ENCODE data around the gene PDS5B.
"Not testable (repeated sequence)": the region's sequence is repeated elsewhere in the genome, so short reads cannot be mapped to it uniquely, and the experiment has no call there.

PDS5B gene

DNA sequence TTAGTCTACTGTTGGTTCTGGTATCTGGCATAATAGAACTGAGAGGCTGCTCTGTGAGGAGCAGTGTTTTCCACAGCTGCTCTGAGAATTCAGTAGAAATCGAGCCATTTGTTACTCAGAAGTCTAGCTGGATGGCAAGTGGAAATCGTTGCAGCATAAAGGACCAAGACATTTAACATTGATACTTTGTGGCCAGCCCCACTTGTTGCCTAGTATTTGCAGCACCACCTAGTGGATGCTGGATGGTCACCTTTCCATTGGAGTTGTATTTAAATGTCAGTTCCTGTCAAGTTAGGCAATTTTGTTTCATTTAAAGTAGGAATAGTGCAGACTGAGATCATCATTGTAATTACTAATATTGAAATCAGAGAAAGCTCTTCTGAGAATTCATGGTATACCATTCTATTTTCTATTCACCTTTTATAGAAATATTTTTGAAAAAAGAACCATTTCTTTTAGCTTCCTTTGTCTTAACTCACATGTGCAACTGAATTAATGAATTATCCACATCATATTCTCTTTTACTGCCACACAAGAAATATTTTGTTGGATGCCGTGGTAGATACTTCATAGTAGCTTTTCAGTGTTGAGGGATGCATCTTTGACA is 64.6 kb downstream of the PDS5B start:
- peak; percentile 70 for DNase-seq (ENCODE audit: low read depth)

DNA sequence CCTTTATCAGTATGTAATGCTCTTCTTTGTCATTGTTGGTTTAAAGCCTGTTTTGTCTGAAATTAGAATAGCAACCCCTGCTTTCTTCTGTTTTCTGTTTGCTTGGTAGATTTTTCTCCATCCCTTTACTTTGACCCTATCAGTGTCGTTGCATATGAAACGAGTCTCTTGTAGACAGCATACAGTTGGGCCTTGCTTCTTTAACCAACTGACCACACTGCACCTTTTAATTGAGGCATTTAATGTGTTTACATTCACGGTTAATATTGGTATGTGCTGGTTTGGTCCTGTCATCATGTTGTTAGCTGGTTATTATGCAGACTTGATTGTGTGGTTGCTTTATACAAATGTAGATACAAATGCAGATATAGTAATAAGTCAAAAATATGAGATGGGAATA is 71.1 kb downstream of the PDS5B start:
- peak; percentile 19 for DNase-seq (ENCODE audit: low read depth)

DNA sequence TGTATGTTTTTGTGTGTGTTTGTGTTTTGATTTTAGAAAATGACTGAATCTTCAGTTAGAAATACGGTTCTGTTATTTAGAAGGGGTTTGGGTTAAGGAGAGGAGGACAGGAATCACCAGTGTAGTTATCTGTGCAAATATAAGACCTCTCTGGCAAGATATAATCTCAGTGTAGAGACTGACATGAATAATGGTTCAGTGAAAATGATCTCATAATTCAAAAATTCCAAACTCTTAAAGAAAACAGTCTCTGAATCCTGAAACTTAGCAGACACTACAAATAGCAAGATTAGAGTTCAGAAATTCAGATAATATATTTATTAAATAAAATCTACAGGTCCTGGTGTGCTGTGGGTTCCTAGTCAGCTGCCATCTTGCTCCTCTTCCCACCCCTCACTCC is 73.5 kb downstream of the PDS5B start:
- DNase-seq (ENCODE audit: low read depth) = peak; percentile 55

DNA sequence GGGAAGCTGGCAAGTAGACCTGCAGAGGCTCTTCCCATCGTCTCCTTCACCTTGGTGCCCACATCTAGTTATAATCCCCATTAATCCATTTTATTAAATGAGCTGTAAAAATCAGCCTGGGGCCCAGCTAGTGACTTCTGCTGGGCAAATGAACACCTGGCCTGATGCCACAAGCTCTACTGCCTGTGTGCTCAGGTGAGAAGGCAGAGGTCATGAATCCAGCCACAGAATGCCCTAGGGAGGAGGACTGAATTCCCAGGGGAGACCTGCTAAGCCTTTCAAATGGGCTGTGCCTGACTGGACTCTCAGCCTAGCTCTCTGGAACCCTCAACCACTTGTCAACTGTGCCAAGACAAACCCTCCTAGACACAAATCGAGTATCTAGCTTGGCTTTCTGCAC is 74.0 kb downstream of the PDS5B start:
- no peak for DNase-seq (ENCODE audit: low read depth)

DNA sequence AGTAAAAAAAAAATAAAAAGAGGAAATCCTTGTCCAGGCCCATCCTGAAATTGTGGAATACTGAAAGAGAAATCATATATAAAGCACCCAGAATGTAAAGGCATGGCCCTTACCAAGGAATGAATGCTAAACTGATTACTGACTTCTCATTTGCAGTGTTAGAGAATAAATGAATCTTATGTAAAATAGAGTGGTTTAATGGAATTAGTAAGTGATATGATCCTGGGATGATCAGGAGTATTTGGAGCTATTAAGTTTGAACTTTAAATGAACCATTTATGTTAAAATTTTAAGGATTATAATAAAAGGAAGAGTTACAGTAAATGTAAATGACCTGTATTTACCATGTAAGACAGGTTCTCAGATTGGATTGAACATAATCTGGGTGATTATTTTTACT is 75.4 kb downstream of the PDS5B start:
- DNase-seq (ENCODE audit: low read depth) = no peak

DNA sequence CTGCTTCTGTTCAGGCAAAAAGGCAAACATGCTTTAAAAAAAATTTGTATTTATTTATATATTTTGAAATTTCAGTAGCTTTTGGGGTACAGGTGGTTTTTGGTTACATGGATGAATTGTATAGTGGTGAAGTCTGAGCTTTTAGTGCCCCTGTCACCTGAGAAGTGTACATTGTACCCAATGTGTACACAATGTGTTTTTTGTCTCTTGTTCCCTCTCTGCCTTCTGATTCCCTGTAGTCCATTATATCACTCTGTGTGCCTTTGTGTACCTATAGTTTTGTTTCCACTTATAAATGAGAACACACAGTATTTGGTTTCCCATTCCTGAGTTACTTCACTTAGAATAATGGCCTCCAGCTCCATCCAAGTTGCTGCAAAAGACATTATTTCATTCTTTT is 77.4 kb downstream of the PDS5B start:
- DNase-seq (ENCODE audit: low read depth) = no peak

DNA sequence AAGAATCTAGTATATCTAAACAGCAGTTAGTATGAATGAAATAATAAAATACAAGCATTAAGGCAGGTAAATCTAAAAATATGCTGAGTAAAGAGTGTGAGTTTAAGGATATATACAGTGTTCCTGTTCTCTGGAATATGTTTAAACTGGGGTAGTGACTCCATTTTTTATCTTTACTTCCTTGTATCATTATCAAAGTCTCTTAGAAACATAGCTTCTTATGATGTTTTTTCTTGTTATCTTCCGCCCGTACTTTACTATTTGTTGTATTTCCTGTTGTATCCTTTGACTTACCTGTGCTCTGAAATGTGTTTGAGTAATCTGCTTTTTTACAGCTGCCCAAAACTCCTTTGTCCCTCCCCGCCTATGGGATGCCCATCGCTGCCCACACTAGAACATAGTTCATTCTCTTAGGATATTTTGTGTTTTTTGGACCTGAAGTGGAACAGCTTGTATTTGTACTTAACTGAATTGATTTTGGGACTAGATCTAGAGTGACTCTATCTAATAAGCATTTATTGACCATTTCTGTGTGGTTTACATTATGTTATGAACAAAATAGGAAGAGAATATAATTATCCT is 80.8 kb downstream of the PDS5B start:
- no peak for DNase-seq (ENCODE audit: low read depth)

DNA sequence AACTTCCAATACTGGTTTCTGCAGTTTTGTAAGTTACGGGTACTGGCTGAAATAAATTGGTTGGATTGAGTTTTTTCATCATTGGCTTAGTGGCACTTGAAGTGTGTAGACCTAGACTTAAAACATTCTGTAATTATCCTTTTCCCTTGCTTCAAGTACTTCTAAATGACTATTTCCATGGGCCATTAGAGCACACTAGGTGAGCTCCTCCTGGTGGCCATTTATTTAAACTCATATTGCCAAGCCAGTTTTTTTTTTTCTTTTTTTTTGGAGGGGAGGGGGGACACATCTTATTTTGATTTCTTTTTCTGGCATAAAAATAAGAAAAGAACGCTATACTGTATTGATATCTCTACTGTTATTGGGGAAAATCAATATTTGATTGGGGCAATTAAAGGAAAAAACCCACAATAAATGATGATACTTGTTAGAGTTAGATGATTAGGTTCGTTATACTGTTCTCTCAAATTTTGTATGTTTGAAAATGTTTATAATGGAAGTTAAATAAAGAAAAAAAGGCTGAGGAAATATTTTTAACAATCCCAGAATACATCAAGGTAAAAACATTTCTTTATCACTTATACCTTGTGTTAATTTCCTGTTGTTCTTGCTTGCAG is 82.9 kb downstream of the PDS5B start:
- peak; percentile 58 for DNase-seq (ENCODE audit: low read depth)

DNA sequence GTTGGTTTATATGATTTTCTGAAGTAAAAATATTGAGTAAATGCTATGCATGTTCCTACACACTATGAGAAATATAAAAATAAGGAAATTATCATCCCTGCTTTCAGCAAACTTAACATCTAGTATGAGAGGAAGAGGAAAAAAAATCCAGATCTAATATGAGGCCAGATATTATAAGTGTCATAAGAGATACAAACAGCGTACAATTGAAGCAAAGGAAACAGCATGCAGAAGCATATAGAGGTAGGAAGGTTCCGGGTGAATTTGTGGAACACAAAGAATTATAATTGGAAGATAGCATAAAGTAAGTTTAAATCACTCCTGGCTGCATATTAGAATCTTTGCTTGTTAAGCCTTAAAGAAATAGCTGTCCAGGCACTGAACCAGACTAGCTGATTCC is 88.3 kb downstream of the PDS5B start:
- DNase-seq (ENCODE audit: low read depth) = no peak

DNA sequence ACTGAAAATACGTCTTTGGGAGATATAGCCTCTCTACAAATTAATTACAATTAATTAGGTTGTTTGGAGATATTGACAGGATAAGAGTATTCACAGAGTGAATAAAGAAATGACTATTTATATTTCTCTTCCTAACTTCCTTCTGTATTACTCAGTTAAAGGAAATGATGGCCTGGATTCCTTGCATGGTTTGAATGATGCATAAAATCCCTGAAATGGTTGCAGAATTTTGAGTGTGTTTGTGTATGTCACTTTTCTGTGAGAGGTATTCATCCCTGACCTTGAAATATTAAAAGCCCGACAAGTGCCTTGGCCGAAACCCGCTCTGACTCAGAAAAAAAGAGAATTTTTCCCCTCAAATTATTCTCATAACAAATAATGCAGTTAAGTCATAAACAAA is 90.0 kb downstream of the PDS5B start:
- peak; percentile 55 for DNase-seq (ENCODE audit: low read depth)

DNA sequence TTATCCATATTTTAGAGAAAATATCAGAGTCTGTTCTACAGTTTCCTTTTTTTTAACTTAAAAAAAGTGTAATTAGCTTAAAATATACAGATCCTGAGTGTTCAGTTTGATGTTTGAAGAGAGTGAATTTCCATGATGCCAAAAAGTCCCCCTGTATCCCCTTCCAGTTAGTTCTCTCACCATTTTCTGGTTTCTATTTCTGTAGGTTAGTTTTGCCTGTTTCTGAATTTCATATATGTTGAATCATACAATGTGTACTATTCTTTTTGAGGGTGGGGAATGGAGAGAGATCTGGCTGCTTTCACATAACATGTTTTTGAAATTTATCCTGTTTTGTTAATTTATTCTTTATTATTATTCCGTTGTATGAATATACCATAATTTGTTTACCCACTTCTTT is 95.9 kb downstream of the PDS5B start:
- DNase-seq (ENCODE audit: low read depth) = no peak

DNA sequence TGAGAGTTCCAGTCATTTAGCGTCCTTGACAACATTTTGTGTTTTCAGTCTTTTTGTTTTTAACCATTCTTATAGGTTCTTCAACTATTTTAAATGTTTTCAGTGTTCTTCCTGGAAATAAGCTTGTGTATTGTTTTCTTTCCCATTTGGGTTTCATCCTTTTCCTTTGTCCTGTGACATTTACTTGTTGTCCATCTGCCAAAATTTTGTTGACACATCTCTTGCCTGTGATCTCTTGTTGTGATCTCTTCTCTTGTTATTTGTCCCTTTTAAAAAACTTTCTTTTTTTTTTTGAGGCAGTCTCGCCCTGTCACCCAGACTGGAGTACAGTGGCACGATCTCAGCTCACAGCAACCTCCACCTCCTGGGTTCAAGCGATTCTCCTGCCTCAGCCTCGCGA is 96.5 kb downstream of the PDS5B start:
- no peak for DNase-seq (ENCODE audit: low read depth)

DNA sequence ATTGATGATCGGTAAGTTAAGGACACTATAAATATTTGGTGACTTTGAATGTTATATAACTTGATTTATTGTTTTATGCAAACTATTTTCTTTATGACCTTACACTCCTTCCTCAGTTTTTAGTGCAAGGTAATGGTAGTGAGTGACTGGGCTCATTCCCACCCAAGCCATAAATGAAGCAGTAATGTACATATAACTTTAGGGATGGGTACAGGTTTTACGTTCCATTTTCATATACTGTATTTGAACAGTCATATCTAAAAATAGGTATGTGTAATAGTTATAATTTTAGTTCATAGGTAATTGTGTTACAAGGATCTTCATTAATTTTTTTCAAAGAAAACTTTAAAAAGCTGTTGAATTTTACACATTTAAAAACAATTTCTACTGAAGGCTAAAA is 101.0 kb downstream of the PDS5B start:
- DNase-seq (ENCODE audit: low read depth) = no peak

DNA sequence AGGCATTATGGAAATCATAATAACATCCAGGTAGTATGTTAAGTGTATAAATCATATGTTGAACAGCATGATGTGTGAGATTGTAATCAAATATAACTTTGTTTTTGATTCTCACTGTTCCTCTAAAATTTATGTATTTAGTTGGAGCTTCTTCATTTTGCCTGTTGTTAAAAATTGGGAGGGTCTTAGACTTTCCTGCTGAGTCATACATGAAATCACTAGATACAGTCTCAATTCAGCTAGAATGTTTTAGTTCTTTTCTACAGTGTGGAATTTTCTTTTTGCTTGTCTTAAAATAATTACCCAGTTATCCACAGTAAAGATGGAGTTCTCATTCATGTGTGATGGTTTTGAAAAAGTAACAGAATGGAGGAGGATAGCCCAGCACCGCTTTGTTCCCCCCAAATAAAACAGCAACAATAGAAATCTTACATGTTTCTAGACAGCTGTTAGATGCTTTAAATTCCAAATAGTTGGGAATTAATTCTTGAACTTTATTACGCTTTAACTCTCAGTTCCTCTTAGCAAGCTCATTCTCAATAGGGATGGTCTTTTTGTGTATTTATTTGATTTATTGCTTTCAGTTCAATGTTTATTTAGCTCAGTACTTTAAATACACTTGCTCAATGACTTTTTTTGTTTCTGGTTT is 109.5 kb downstream of the PDS5B start:
- no peak for DNase-seq (ENCODE audit: low read depth)

DNA sequence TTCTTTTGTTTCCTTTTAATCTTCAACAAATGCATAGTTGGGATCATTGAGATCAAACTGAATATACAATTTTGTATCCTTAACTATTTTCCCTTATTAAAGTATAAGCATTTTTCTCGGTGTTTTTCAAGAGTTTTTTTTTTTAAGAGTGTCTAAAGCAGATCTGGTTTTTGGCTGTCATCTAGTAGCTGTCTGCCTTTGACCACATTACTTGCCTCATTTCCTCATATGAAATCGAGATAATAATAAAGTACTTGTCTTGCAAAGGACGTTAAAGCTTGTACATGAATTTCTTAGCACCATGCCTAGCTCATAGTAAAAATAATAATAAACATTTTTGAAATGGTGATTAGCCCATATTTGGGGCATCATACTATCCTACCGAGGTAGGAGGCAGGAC is 121.2 kb downstream of the PDS5B start:
- DNase-seq (ENCODE audit: low read depth) = no peak

DNA sequence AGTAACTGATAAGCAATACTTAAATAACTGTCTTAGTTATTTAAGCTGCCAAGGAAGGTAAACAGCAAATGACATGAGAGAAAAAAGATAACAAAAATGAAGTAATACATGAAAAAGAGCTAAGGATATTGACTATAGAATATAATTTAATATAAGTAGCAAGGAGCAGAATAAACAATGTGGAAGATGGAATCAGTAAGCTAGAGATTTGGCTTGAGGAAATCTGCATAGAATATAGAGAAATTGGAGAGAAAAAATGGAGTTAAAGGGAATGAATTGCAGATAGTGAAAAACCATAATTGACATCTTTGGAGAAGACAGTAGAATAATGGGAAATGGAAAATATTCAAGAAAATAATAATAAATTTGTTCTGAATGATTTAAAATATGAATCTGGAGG is 127.1 kb downstream of the PDS5B start:
- DNase-seq (ENCODE audit: low read depth) = no peak

DNA sequence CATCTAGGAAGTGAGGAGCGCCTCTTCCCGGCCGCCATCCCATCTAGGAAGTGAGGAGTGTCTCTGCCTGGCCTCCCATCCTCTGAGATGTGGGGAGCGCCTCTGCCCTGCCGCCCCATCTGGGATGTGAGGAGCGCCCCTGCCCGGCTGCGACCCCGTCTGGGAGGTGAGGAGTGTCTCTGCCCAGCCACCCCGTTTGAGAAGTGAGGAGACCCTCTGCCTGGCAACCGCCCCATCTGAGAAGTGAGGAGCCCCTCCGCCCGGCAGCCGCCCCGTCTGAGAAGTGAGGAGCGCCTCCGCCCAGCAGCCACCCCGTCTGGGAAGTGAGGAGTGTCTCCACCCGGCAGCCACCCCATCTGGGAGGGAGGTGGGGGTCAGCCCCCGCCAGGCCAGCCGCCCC is 129.9 kb downstream of the PDS5B start:
- DNase-seq (ENCODE audit: low read depth) = not testable (repeated sequence)

DNA sequence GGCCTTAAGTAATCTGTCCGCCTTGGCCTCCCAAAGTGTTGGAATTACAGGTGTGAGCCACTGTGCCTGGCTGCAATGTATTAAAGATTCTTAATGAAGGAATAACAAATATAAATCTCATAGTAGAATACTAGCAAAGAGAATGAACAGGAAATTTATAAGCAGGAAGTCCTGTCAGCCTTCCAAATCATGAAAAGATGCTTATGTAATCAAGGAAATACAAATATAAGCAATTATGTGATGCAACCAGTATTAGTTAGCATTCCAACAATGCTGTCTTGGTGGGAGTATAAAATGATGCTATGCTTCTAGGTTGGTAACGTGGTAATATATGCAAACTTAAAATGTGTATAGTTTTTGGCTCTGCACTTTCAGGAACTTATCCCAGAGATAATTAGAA is 133.8 kb downstream of the PDS5B start:
- peak; percentile 19 for DNase-seq (ENCODE audit: low read depth)

DNA sequence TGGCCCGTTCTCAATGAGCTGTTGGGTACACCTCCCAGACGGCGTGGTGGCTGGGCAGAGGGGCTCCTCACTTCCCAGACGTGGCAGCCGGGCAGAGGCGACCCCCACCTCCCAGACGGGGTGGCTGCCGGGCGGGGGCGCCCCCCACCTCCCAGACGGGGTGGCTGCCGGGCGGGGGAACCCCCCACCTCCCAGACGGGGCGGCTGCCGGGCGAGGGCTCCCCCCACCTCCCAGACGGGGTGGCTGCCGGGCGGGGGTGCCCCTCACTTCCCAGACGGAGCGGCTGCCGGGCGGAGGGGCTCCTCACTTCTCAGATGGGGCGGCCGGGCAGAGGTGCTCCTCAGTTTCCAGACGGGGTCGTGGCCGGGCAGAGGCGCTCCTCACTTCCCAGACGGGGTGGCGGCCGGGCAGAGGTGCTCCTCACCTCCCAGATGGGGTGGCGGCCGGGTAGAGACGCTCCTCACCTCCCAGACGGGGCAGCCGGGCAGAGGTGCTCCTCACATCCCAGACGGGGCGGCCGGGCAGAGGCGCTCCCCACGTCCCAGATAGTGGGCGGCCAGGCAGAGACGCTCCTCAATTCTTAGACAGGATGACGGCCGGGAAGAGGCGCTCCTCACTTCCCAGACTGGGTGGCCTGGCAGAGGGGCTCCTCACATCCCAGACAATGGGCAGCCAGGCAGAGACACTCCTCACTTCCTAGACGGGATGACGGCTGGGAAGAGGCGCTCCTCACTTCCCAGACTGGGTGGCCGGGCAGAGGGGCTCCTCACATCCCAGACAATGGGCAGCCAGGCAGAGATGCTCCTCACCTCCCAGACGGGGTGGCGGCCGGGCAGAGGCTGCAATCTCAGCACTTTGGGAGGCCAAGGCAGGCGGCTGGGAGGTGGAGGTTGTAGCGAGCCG is 135.1 kb downstream of the PDS5B start:
- not testable (repeated sequence) for DNase-seq (ENCODE audit: low read depth)

DNA sequence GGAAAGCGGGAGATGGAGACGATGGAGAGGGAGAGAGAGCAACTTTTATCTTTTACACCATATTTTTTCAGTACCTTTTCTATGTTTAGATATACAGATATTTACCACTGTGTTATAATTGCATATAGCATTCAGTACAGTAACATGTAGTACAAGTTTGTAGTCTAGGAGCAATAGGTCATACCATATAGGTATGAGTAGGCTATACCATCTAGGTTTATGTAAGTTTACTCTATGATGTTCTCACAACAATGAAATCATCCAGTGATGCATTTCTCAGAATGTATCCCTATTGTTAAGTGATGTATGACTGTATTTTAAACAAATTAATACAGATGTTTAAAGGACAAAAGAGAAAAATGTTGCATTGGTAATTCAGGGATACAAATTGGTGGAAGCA is 136.1 kb downstream of the PDS5B start:
- DNase-seq (ENCODE audit: low read depth) = no peak

DNA sequence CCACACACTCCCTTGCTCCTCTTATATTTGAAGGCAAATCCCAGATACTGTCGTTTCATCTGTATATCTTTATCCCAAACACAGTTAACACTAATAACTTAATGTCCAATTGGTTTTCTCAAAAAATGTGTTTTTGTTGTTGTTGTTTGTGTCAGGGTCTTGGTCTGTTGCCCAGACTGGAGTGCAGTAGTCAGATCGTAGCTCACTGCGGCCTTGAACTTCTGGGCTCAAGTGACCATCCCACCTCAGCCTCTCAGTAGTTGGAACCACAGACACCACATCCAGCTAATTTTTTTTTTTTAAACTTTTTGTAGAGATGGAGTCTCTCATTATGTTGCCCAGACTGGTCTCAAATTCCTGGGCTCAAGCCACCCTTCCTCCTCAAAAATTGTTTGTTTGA is 137.7 kb downstream of the PDS5B start:
- DNase-seq (ENCODE audit: low read depth) = no peak

DNA sequence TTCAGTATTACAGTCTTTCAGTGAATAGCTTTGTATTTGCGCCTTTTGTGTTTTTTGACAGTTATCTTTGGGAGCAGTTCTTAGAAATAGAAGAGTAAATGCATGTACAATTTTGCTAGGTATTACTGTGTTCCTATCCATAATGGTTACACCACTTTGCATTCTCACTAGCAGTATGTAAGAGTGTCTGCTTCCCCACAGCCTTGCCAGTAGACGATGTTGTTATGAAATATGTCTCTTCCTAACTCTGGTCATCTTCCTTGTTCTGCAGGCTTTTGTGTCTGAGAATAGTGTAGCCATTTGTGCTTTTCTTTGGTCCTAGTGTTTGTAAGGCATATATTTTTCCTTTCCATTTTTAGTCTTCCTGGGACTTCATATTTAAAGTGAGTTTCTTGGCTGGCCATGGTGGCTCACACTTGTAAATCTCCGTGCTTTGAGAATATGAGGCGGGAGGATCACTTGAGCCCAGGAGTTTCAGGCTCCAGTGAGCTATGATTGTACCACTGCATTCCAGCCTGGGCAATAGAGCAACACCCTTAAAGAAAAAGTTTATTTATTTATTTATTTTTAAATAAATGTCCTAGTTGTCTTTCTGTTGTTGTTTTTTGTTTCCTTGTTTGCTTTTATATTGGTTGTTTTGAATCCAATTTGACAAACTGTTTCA is 140.3 kb downstream of the PDS5B start:
- DNase-seq (ENCODE audit: low read depth) = no peak
